Osteocyte (in vitro differentiated cells): Measurements from ENCODE around the gene CTSW. TPM values are rescaled to one million over a fixed set of nuclear protein-coding genes. Genes with fewer than 3 reads are reported as not detected.

Experiments
- DNase-seq: peaks from one replicate; pipeline ENCODE4 v3.0.0; 2021; ENCODE audit warnings: mixed read lengths; ENCODE audit not compliant: unreplicated experiment; ENCODE audit errors: extremely low spot score
- H3K27ac Mint-ChIP-seq: one replicate; pipeline ENCODE4 v1.8.0; 2021; ENCODE audit warnings: mild to moderate bottlenecking, mixed read lengths; ENCODE audit not compliant: unreplicated experiment
- H3K27me3 Mint-ChIP-seq: one replicate; pipeline ENCODE4 v1.8.0; 2021; ENCODE audit warnings: mixed read lengths; ENCODE audit not compliant: unreplicated experiment
- H3K36me3 Mint-ChIP-seq: one replicate; pipeline ENCODE4 v1.8.0; 2021; ENCODE audit warnings: mixed read lengths; ENCODE audit not compliant: unreplicated experiment
- H3K4me1 Mint-ChIP-seq: one replicate; pipeline ENCODE4 v1.8.0; 2021; ENCODE audit warnings: mixed read lengths; ENCODE audit not compliant: unreplicated experiment
- H3K4me3 Mint-ChIP-seq: one replicate; pipeline ENCODE4 v1.8.0; 2021; ENCODE audit warnings: mild to moderate bottlenecking, moderate library complexity, mixed read lengths; ENCODE audit not compliant: unreplicated experiment
- H3K9me3 Mint-ChIP-seq: one replicate; pipeline ENCODE4 v1.8.0; 2021; ENCODE audit warnings: mixed read lengths; ENCODE audit not compliant: unreplicated experiment
- CTCF ChIP-seq: fragments of 200-600 bp; sonication (generic); IDR thresholded peaks from 2 replicates; pipeline ENCODE4 v1.5.0; 2021; ENCODE audit warnings: antibody characterized with exemption, mild to moderate bottlenecking, moderate library complexity
- total RNA-seq: library from RNA; stranded (reverse); gene quantifications from 2 replicates; pipeline ENCODE4 v1.2.1, GENCODE V29; 2021

Gene CTSW
- total RNA-seq, 1 donor from 2014 or later = not detected

- no peak for TF ChIP-seq CTCF
- peaks cover 57% of the 10 kb centered on the region for H3K4me1 Mint-ChIP-seq
- H3K27ac Mint-ChIP-seq = peak overlapping the region; percentile 79
- H3K9me3 Mint-ChIP-seq = no peaks in the 10 kb centered on the region
- no peak overlapping the region for H3K4me3 Mint-ChIP-seq
- DNase-seq = no peak
- no peaks in the 10 kb centered on the region for H3K27me3 Mint-ChIP-seq
- H3K36me3 Mint-ChIP-seq = peaks cover 8% of the 10 kb centered on the region
These were observed 16.7 kb downstream of the CTSW start for GRCh38 chr11:65896034-65896999.

- no peak for DNase-seq
- H3K27me3 Mint-ChIP-seq = no peaks in the 10 kb centered on the region
- H3K27ac Mint-ChIP-seq = peak overlapping the region; percentile 79
- H3K4me1 Mint-ChIP-seq = peaks cover 61% of the 10 kb centered on the region
- H3K36me3 Mint-ChIP-seq = peaks cover 8% of the 10 kb centered on the region
- no peak for TF ChIP-seq CTCF
- no peaks in the 10 kb centered on the region for H3K9me3 Mint-ChIP-seq
- H3K4me3 Mint-ChIP-seq = peak overlapping the region; percentile 56
These were observed 17.4 kb downstream of the CTSW start for GRCh38 chr11:65897020-65897471.

- peak overlapping the region; percentile 97 for H3K27ac Mint-ChIP-seq
- H3K4me1 Mint-ChIP-seq = peaks cover 63% of the 10 kb centered on the region
These were observed 19.2 kb downstream of the CTSW start for GRCh38 chr11:65898656-65899355.

GRCh38 chr11:65899356-65900124 lies 19.9 kb downstream of the CTSW start:
- peaks cover 64% of the 10 kb centered on the region for H3K4me1 Mint-ChIP-seq
- H3K36me3 Mint-ChIP-seq = peaks cover 2% of the 10 kb centered on the region
- H3K9me3 Mint-ChIP-seq = no peaks in the 10 kb centered on the region
- no peak for TF ChIP-seq CTCF
- peak overlapping the region; percentile 82 for H3K27ac Mint-ChIP-seq
- no peaks in the 10 kb centered on the region for H3K27me3 Mint-ChIP-seq
- H3K4me3 Mint-ChIP-seq = peak overlapping the region; percentile 90
- peak; percentile 91 for DNase-seq

More at GRCh38 chr11:65898656-65899355, 19.2 kb downstream of the CTSW start:
- H3K36me3 Mint-ChIP-seq = peaks cover 2% of the 10 kb centered on the region
- peak overlapping the region; percentile 90 for H3K4me3 Mint-ChIP-seq
- TF ChIP-seq CTCF = no peak
- no peak for DNase-seq
- no peaks in the 10 kb centered on the region for H3K27me3 Mint-ChIP-seq
- no peaks in the 10 kb centered on the region for H3K9me3 Mint-ChIP-seq
